Measurements from ENCODE around the gene VASN.

DNA sequence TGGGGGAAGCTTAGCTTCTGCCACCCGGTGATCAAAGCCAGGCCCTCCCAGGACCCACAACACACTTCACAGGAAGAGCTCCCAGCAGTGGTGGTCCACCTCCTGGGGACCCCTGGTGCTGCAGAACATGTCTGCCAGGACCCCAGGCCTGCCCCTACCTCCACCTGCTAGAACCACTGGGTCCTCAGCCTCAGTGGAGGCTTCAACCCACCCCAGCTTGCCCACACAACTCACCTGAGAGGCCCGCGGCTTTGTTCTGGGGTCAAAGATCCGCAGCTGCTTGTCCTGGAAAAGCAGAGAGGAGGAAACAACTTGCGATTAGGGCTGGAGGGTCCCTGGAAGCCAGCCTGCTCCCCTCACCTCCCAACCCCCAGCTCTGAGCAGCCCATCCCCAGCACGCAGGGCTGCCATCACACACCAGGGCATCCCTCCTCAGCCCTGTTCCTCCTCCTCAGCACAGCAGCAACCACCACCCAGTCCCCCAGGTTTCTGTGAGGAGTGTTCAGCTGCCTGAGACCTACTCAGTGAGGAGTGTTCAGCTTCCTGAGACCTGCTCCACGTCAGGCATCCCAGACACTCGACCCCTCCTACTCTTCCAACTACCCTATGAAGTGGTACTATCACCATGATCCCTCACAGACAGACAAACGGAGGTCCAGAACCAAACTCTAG lies 23.5 kb downstream of the VASN start:
- TF ChIP-seq, protein P1, sequence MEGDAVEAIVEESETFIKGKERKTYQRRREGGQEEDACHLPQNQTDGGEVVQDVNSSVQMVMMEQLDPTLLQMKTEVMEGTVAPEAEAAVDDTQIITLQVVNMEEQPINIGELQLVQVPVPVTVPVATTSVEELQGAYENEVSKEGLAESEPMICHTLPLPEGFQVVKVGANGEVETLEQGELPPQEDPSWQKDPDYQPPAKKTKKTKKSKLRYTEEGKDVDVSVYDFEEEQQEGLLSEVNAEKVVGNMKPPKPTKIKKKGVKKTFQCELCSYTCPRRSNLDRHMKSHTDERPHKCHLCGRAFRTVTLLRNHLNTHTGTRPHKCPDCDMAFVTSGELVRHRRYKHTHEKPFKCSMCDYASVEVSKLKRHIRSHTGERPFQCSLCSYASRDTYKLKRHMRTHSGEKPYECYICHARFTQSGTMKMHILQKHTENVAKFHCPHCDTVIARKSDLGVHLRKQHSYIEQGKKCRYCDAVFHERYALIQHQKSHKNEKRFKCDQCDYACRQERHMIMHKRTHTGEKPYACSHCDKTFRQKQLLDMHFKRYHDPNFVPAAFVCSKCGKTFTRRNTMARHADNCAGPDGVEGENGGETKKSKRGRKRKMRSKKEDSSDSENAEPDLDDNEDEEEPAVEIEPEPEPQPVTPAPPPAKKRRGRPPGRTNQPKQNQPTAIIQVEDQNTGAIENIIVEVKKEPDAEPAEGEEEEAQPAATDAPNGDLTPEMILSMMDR (IDR thresholded peaks at IDR 0.05; ENCODE audit: low read length), result no peak
- TF ChIP-seq EZH2 (optimal IDR thresholded peaks at IDR 0.05; ENCODE audit: low read depth, low read length) (no peak), EZH2phosphoT487 (IDR thresholded peaks at IDR 0.05; ENCODE audit: low read length) (no peak)
